Endothelial cell of umbilical vein (primary cell): ENCODE data around the gene TDO2. TPM values are rescaled to one million over a fixed set of nuclear protein-coding genes. Genes with fewer than 3 reads are reported as not detected.

ENCODE experiments used
- BruUV-seq: library from RNA; stranded (reverse); fragments of 400-500 nt; replicated peaks from 2 replicates; lab custom pipeline; 2021; lab: Mats Ljungman, UMichigan
- CTCF ChIA-PET: fragments of 300-600, 350-600 bp; sonication (Branson Sonifier 250); formaldehyde crosslinking; loops from one replicate; lab custom pipeline; 2021; ENCODE audit warnings: antibody characterized with exemption, inconsistent platforms; lab: Charles Lee
- POLR2A ChIA-PET: fragments of 300-600, 350-600 bp; sonication (Branson Sonifier 250); formaldehyde crosslinking; loops from one replicate; lab custom pipeline; 2021; ENCODE audit warnings: antibody characterized with exemption, inconsistent platforms; lab: Charles Lee
- DNase-seq: peaks from one replicate; pipeline ENCODE4 v3.0.0-alpha.2; 2011; ENCODE audit warnings: low read depth, low spot score
- FAIRE-seq: peaks from 2 replicates; lab custom pipeline; 2011; peaks lifted over from hg19 to GRCh38; lab: Jason Lieb, UNC
- H2AFZ ChIP-seq: 2 replicates; pipeline ENCODE4 v1.6.0; 2012; ENCODE audit warnings: low read depth, low read length, control low read depth, inconsistent platforms
- H3K27ac ChIP-seq: 2 replicates; pipeline ENCODE4 v1.5.1; 2011; ENCODE audit warnings: low read depth, mild to moderate bottlenecking, control low read depth, low read length, moderate library complexity; ENCODE audit not compliant: insufficient read depth
- H3K27me3 ChIP-seq, 2 experiments: 2 replicates each; pipeline versions ENCODE4 v1.6.0 to v1.6.1; 2011; ENCODE audit warnings: low read length in 2 of 2, mixed read lengths in 1 of 2; ENCODE audit not compliant: control insufficient read depth in 2 of 2, insufficient read depth in 2 of 2
- H3K36me3 ChIP-seq, 2 experiments: 2 replicates in 1 of 2; 3 replicates in 1 of 2; pipeline ENCODE4 v1.5.1; 2011; ENCODE audit warnings: low read length in 2 of 2, mild to moderate bottlenecking in 1 of 2, moderate library complexity in 1 of 2; ENCODE audit not compliant: control insufficient read depth in 2 of 2, insufficient read depth in 2 of 2; ENCODE audit errors: extremely low read depth in 1 of 2
- H3K4me1 ChIP-seq: 3 replicates; pipeline ENCODE4 v1.5.1; 2011; ENCODE audit warnings: mild to moderate bottlenecking, low read length; ENCODE audit not compliant: control insufficient read depth, insufficient read depth; ENCODE audit errors: extremely low read depth
- H3K4me2 ChIP-seq: 2 replicates; pipeline ENCODE4 v1.6.1; 2011; ENCODE audit warnings: low read length, control low read depth, mixed read lengths; ENCODE audit not compliant: insufficient read depth
- H3K4me3 ChIP-seq, 3 experiments: fragments of 200-600 bp in 1 of 3; sonication (generic), shearing (Covaris generic) in 1 of 3; replicated peaks in 1 of 3; 2 replicates each; pipeline ENCODE4 v1.5.1; 2011 to 2016; ENCODE audit warnings: control low read depth in 3 of 3, low read length in 3 of 3, mild to moderate bottlenecking in 2 of 3, inconsistent platforms in 1 of 3, low read depth in 1 of 3, moderate library complexity in 1 of 3; ENCODE audit not compliant: insufficient read depth in 1 of 3
- H3K79me2 ChIP-seq: 2 replicates; pipeline ENCODE4 v1.6.0; 2012; ENCODE audit warnings: low read length, inconsistent platforms; ENCODE audit not compliant: control insufficient read depth, insufficient read depth
- H3K9ac ChIP-seq: replicated peaks from 2 replicates; pipeline ENCODE3; 2011; ENCODE audit warnings: low read length, control low read depth; ENCODE audit not compliant: insufficient read depth; ENCODE audit errors: extremely low read depth
- H3K9me1 ChIP-seq: replicated peaks from 3 replicates; pipeline ENCODE4 v1.6.0; 2011; ENCODE audit warnings: mild to moderate bottlenecking, low read length; ENCODE audit not compliant: control insufficient read depth, insufficient read depth; ENCODE audit errors: extremely low read depth
- H3K9me3 ChIP-seq: replicated peaks from 2 replicates; pipeline ENCODE4 v1.5.1; 2012; ENCODE audit warnings: low read length, inconsistent platforms; ENCODE audit not compliant: control insufficient read depth, insufficient read depth
- H4K20me1 ChIP-seq: replicated peaks from 2 replicates; pipeline ENCODE3; 2011; ENCODE audit warnings: mild to moderate bottlenecking, low read length; ENCODE audit not compliant: control insufficient read depth, insufficient read depth; ENCODE audit errors: extremely low read depth
- CTCF ChIP-seq, 2 donors: IDR thresholded peaks; 1 replicate in 1 of 2; 2 replicates in 1 of 2; pipeline ENCODE4 v1.5.1; 2011; ENCODE audit warnings: low read length in 2 of 2, mild to moderate bottlenecking in 2 of 2, moderate library complexity in 2 of 2, control low read depth in 1 of 2, inconsistent platforms in 1 of 2, low read depth in 1 of 2; ENCODE audit not compliant: insufficient read depth in 1 of 2; ENCODE audit errors: extremely low read depth in 1 of 2
- EZH2 ChIP-seq: IDR thresholded peaks from 2 replicates; pipeline ENCODE4 v1.6.1; 2012; ENCODE audit warnings: borderline replicate concordance, low read depth, mild to moderate bottlenecking, moderate library complexity, low read length, inconsistent platforms; ENCODE audit not compliant: severe bottlenecking
- FOS ChIP-seq: IDR thresholded peaks from 2 replicates; pipeline ENCODE4 v1.6.1; 2011; ENCODE audit warnings: mild to moderate bottlenecking, low read length, moderate library complexity, borderline replicate concordance; ENCODE audit not compliant: insufficient read depth
- GATA2 ChIP-seq: IDR thresholded peaks from 2 replicates; pipeline ENCODE4 v1.7.0; 2011; ENCODE audit warnings: low read depth, mild to moderate bottlenecking, moderate library complexity, mixed read lengths, low read length; ENCODE audit not compliant: insufficient read length, insufficient read depth
- JUN ChIP-seq: IDR thresholded peaks from 2 replicates; pipeline ENCODE4 v1.6.1; 2011; ENCODE audit warnings: borderline replicate concordance, low read depth; ENCODE audit not compliant: insufficient read length, insufficient read depth
- MAX ChIP-seq: IDR thresholded peaks from 2 replicates; pipeline ENCODE4 v1.6.1; 2011; ENCODE audit not compliant: insufficient read depth, insufficient read length
- MYC ChIP-seq: IDR thresholded peaks from one replicate; pipeline ENCODE4 v1.6.1; 2011; ENCODE audit warnings: mild to moderate bottlenecking, low read depth, low read length
- POLR2A ChIP-seq: IDR thresholded peaks from 2 replicates; pipeline ENCODE4 v1.6.1; 2012; ENCODE audit warnings: low read depth, mild to moderate bottlenecking, control low read depth, low read length
- POLR2AphosphoS5 ChIP-seq: IDR thresholded peaks from 2 replicates; pipeline ENCODE4 v1.6.1; 2012; ENCODE audit warnings: low read depth, mild to moderate bottlenecking, control low read depth, low read length, moderate library complexity; ENCODE audit not compliant: insufficient read depth
- dilution Hi-C: fragments of 300-500 bp; cut with MboI; formaldehyde crosslinking; loops from one replicate; pipeline ENCODE4 v1.15.0; 2019; ENCODE audit warnings: low sequenced_read_pairs; ENCODE audit not compliant: extremely low pct_ligation_motif_present
- intact Hi-C: fragments of 100-400 bp; cut with micrococcal nuclease; formaldehyde crosslinking; loops from one replicate; pipeline ENCODE4 v1.10.0; 2022
- polyA plus RNA-seq, 4 experiments: library from polyadenylated mRNA; depleted of rRNA in 3 of 4; stranded (reverse) in 3 of 4; unstranded in 1 of 4; fragments of >200 nt; gene quantifications; 2 replicates each; pipeline versions ENCODE4 v1.2.1 to v1.2.3, GENCODE V29; 2011 to 2012; ENCODE audit warnings: missing spikeins in 1 of 4
- total RNA-seq: library from RNA; stranded (reverse); gene quantifications from 2 replicates; pipeline ENCODE4 v1.2.3, GENCODE V29; 2021

TDO2 gene
- total and polyA plus RNA-seq, 2 donors (not counting 3 experiments of a cell fraction or from before 2014, with no cell fraction given): not detected

- H2AFZ ChIP-seq: no peak overlapping the region
- H3K4me1 ChIP-seq: no peaks in the 10 kb centered on the region
- ChIA-PET POLR2A (no interaction called here), CTCF (no interaction called here)
- no peaks in the 10 kb centered on the region for H3K36me3 ChIP-seq
- DNase-seq (no peak), FAIRE-seq (no peak)
- no peak overlapping the region for H3K27ac ChIP-seq
- intact Hi-C loops: no loop called here
- no peak overlapping the region for H3K4me2 ChIP-seq
- BruUV-seq: no TSS peak
- no peak for TF ChIP-seq CTCF (IDR thresholded peaks at IDR 0.05; ENCODE audit: extremely low read depth in 1 of 2, insufficient read depth in 1 of 2, low read depth in 1 of 2, low read length in 2 of 2)
- TF ChIP-seq EZH2: no peak
- TF ChIP-seq FOS: no peak
- TF ChIP-seq MAX: no peak
- TF ChIP-seq POLR2A: no peak
- no peak for TF ChIP-seq GATA2
- no peak for TF ChIP-seq POLR2AphosphoS5
- no peak for TF ChIP-seq MYC
- no peak for TF ChIP-seq JUN
- dilution Hi-C loops: no loop called here
- no peaks in the 10 kb centered on the region for H3K9me3 ChIP-seq
- no peaks in the 10 kb centered on the region for H4K20me1 ChIP-seq
- no peaks in the 10 kb centered on the region for H3K27me3 ChIP-seq
- H3K9ac ChIP-seq: no peak overlapping the region
- H3K4me3 ChIP-seq: no peak overlapping the region
- no peaks in the 10 kb centered on the region for H3K9me1 ChIP-seq
- no peaks in the 10 kb centered on the region for H3K79me2 ChIP-seq
Measured at GRCh38 chr4:155921597-155921996, 18.1 kb downstream of the TDO2 start.
